ENCODE measurements around the gene NCF4. TPM values are rescaled to one million over a fixed set of nuclear protein-coding genes. Genes with fewer than 3 reads are reported as not detected.

Gene NCF4
- total RNA-seq, 2 experiments from 2014 or later, result 2.3 to 2.5 TPM

DNA sequence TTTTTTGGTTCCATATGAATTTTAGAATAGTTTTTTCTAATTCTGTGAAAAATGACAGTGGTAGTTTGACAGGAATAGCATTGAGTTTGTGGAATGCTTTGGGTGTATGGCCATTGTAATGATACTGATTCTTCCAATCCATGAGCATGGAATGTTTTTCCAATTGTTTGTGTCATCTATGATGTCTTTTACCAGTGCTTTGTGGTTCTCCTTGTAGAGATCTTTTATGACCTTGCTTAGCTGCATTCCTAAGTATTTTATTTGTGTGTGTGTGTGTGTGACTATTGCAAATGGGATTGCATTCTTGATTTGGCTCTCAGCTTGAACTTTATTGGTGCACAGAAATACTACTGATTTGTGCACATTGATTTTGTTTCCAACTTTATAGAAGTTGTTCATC lies 49.7 kb downstream of the NCF4 start:
- H3K4me3 Mint-ChIP-seq, result no peak overlapping the region
- no peak for DNase-seq
- no peak overlapping the region for H3K27ac Mint-ChIP-seq
- H3K36me3 Mint-ChIP-seq, result no peaks in the 10 kb centered on the region
- H3K27me3 Mint-ChIP-seq, result peaks cover 30% of the 10 kb centered on the region
- H3K9me3 Mint-ChIP-seq, result no peaks in the 10 kb centered on the region
- no peaks in the 10 kb centered on the region for H3K4me1 Mint-ChIP-seq

DNA sequence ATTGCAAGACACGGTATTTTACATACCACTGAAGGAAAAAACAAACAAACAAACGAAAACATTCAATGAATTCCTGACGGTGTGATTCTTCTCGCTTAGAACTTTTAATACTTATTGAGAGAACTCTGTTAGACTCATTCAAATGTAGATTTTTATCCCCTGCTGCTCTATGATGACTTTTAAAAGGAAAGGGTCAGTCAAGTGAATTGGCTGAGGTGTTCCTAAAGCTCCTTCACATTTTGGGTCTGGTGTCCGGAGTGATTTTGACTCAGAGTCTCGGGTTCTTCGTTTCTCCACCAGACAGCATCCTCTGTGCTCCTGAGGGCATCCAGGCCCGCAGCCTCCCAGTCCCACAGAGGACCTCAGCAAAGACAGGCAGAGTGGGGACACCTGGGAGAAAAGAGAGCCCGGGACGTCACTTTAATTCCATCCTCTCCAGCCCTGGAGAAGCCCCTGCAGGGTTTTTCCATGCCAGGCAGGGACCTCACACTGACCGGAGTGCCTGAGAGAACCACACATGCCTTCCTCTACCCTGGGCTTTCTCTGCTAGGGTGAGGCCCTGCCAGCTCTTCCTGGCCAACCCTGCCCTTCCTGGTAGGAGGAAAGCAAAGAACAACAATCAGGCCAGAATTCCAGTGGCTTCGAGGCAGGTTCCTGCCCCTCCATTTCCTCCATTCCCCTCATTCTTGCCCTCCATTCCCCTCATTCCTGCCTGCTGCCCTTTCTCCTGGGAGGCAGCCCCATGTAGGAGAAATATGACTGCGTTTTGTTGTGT lies 51.3 kb downstream of the NCF4 start:
- H3K4me3 Mint-ChIP-seq, result no peak overlapping the region
- no peaks in the 10 kb centered on the region for H3K4me1 Mint-ChIP-seq
- no peaks in the 10 kb centered on the region for H3K36me3 Mint-ChIP-seq
- DNase-seq, result no peak
- H3K27ac Mint-ChIP-seq, result no peak overlapping the region
- H3K9me3 Mint-ChIP-seq, result no peaks in the 10 kb centered on the region
- peaks cover 25% of the 10 kb centered on the region for H3K27me3 Mint-ChIP-seq

DNA sequence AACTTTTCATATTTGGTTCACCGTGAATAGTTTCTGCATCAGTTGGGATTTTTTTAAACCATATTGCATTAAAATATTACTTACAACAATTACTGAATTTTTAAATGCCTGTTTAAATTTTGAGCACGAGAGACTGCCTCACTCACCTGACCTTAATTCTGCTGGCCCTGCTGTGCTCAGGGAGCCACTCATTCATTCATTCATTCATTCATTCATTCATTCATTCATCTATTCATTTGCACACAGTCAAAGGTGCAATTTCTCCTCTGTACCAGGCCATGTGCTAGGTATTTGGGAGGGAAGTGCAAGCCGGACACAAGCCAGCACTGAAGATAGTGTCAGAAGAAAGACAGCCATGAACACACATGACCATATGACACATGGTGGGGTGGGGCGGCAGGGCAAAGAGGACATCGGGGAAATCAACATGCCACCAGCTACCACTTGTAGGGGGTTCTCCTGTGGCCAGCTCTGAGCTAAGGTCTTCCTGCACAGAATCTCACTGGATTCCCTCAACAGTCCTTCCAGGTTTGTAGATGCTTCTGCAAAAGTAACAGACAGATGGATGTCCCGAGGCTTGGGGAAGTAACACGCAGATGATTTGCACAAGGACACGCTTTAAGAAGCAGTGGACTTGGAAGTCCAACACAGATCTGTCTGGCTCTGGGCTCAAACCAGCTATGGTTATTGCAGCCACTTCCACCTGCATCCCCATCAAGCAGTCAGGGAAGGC lies 52.1 kb downstream of the NCF4 start:
- Mint-ChIP-seq H3K4me1 (no peaks in the 10 kb centered on the region), H3K27ac (no peak overlapping the region), H3K27me3 (peaks cover 21% of the 10 kb centered on the region), H3K36me3 (no peaks in the 10 kb centered on the region), H3K9me3 (no peaks in the 10 kb centered on the region), H3K4me3 (no peak overlapping the region)
- DNase-seq, result no peak

DNA sequence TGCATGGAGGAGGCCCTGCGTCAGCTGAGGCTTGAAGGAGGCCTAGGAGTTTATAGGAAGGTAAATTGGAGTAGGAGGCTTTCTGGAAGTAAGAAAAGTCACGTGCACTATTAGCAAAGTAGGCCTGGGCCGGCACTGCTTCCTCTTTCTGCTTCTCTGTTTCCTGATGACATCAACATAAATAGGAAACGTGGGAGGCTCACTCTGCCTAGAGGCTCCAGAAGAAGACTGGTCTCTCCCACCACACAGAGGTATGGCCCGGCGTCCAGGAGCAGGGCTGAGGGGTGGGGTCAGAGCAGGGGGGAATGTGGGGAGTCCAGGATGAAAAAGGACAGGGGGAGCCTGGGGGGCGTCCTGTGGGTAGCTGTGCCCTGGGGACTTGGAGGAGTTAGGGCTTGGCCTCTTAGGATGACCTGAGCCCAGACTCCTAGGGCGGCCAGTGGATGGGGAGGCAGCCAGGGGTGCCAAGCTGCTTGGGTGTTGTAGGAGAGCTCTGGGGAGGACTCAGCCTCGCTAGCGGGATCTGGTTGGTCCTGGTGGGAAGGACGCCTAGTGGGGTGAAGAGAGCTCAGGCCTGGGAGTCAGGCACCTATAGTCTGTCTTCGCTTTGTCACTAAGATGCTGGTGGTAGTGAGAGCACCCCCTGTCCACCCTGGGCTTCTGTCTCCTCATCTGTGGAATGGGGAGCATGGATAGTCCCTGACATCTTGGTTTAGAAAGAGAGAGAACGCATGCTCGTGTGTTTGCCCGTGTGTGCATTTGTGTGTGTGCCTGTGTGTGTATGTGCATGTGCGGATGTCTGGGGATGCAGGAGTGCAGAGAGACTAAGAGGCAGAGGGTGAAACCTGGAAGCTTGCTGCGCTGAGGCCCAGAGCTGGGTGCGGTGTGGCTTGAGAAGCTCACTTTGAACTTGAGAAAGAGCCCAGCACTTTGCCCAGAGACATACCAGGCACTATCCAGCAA lies 52.9 kb downstream of the NCF4 start, which contains the start of gene CSF2RB:
Gene CSF2RB (plus strand): TSS at position 202 of the 963 bp plus-strand sequence. CDS start 8,580 bp downstream, outside the sequence.
- H3K4me1 Mint-ChIP-seq, result no peaks in the 10 kb centered on the region
- DNase-seq, result no peak
- H3K36me3 Mint-ChIP-seq, result no peaks in the 10 kb centered on the region
- H3K27me3 Mint-ChIP-seq, result peaks cover 18% of the 10 kb centered on the region
- H3K27ac Mint-ChIP-seq, result no peak within 1 kb of the TSS
- no peaks in the 10 kb centered on the region for H3K9me3 Mint-ChIP-seq
- H3K4me3 Mint-ChIP-seq, result no peak within 1 kb of the TSS

DNA sequence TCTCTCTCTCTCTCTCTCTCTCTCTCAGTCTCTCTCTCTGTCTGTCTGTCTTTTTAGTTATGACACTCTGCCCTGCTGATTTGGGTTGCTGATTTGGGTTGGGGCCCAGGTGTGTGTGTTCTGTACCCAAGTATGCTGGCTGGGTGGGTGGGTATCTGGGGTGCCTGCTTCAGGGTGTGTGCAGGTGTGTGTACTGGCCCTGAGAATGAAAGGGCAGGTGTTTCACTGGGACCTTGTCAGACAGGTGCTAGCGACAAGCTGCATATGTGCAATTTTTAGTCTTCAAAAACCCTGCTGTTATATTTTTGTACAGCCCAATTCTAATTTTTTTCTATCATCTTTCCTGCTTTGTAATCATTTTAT lies 53.6 kb downstream of the NCF4 start:
- no peak for DNase-seq
- H3K27me3 Mint-ChIP-seq, result peaks cover 18% of the 10 kb centered on the region
- H3K36me3 Mint-ChIP-seq, result no peaks in the 10 kb centered on the region
- no peak overlapping the region for H3K27ac Mint-ChIP-seq
- no peaks in the 10 kb centered on the region for H3K4me1 Mint-ChIP-seq
- no peak overlapping the region for H3K4me3 Mint-ChIP-seq
- no peaks in the 10 kb centered on the region for H3K9me3 Mint-ChIP-seq

DNA sequence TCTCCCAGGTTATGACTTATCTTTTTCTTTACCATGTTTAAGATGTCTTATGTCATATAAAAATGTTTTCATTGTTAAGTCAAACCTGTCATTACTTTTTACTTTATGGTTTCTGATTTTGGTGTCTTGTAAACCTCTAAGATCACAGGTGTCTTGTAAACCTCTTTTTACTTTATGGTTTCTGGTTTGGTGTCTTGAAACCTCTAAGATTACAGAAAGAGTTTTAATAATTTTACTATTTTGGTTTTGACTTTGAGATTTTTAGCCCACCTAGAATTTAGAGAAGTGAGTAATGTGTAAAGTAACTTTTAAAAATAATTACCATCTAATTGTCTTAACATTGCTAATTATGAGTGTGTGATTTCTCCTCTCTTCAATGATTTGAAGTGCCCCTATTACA lies 55.2 kb downstream of the NCF4 start:
- DNase-seq, result no peak
- no peaks in the 10 kb centered on the region for H3K36me3 Mint-ChIP-seq
- H3K27me3 Mint-ChIP-seq, result peaks cover 25% of the 10 kb centered on the region
- no peaks in the 10 kb centered on the region for H3K4me1 Mint-ChIP-seq
- H3K9me3 Mint-ChIP-seq, result no peaks in the 10 kb centered on the region
- H3K4me3 Mint-ChIP-seq, result no peak overlapping the region
- H3K27ac Mint-ChIP-seq, result no peak overlapping the region

DNA sequence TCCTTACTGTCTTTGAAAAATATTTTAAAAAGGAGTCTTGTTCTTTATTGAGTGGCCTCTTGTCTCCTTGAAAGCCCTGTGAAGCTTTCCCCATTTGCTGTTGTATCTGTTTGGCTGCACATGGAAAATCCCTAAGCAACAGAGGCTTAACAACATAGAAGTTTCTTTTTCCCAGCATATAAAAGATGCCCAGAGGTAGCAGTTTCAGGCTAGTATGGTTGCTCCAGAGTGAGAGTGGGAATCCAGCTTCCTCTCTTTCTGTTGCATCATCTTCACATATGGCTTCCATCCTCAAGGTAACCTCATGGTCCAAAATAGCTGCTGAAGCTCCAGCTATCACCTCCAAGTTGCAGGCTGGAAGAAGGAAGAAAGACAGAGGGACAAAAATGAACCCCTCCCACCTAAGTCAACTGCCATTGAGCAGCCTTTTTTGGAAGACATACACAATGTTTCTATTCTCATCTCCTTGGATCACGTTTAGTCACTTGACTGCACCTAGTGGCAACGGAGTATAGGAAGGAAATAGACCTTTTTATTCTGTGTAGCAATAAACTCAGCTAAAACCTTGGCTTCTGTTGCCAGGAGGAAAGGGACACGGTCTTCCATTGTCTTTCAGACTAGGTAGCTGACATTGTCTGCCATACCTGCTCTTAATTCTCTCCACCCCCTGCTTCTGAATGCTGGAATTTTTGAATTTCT lies 57.9 kb downstream of the NCF4 start:
- Mint-ChIP-seq H3K4me1 (no peaks in the 10 kb centered on the region), H3K36me3 (no peaks in the 10 kb centered on the region), H3K27me3 (peaks cover 18% of the 10 kb centered on the region), H3K27ac (no peak overlapping the region), H3K4me3 (no peak overlapping the region), H3K9me3 (no peaks in the 10 kb centered on the region)
- no peak for DNase-seq

DNA sequence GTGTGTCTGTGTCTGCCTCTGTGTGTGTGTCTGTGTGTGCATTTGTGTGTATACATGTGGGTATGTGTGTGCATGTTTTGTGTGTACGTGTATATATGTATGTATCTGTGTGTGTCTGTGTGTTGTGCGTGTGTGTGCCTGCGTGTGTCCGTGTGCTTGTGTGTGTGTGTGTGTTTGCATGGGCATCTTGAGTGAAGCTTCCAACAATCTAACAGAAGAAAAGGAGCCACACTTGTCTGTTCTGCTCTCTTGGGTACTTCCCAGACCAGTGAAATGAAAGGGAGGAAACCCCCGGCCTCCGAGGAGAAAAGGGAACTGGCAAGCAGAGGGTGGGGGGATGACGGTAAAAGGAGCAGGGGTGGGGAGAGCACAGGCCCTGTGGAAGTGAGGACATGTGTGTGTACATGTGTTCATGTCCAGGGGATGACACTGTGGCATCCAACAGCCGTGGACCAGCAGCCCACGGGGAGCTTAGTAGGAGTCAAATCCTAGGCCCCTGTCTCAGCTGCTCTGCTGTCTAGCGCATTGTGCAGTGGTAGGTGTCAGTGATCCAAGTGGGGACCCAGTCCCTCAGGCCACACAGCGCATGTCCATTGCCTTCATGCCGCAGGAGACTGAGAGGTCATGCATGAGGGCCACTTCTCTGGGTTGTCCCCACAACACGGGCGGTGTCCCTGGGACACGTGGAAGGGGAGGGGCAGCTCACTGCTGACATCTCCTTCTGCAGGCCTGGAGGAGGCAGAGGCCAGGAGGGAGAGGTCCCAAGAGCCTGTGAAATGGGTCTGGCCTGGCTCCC lies 60.7 kb downstream of the NCF4 start:
- no peak for DNase-seq
- H3K36me3 Mint-ChIP-seq, result no peaks in the 10 kb centered on the region

DNA sequence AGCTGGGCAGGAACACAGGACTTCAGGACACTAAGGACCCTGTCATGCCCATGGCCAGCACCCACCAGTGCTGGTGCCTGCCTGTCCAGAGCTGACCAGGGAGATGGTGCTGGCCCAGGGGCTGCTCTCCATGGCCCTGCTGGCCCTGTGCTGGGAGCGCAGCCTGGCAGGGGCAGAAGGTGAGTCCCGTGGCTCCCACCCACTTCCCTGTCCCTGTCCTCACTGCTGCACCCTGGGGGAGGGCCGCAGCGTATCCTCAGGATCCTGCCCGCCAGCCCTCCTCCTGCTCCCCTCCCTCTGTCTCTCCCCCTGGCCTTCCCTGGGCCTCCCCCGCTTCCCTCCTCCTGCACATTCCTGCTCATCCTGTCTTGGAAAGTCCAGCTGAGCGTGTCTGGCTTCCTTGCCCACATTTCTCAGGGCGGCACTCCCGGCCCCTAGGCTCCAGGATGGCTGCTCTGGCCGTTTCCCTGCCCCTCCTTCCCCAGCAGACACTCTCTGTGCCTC lies 61.4 kb downstream of the NCF4 start:
- H3K4me1 Mint-ChIP-seq, result no peaks in the 10 kb centered on the region
- no peaks in the 10 kb centered on the region for H3K9me3 Mint-ChIP-seq
- H3K27ac Mint-ChIP-seq, result no peak overlapping the region
- H3K36me3 Mint-ChIP-seq, result no peaks in the 10 kb centered on the region
- H3K27me3 Mint-ChIP-seq, result peaks cover 21% of the 10 kb centered on the region
- H3K4me3 Mint-ChIP-seq, result no peak overlapping the region
- no peak for DNase-seq

More for the DNA sequence above, 60.7 kb downstream of the NCF4 start:
- no peak overlapping the region for H3K4me3 Mint-ChIP-seq
- peaks cover 21% of the 10 kb centered on the region for H3K27me3 Mint-ChIP-seq
- H3K27ac Mint-ChIP-seq, result no peak overlapping the region
- no peaks in the 10 kb centered on the region for H3K4me1 Mint-ChIP-seq
- H3K9me3 Mint-ChIP-seq, result no peaks in the 10 kb centered on the region

DNA sequence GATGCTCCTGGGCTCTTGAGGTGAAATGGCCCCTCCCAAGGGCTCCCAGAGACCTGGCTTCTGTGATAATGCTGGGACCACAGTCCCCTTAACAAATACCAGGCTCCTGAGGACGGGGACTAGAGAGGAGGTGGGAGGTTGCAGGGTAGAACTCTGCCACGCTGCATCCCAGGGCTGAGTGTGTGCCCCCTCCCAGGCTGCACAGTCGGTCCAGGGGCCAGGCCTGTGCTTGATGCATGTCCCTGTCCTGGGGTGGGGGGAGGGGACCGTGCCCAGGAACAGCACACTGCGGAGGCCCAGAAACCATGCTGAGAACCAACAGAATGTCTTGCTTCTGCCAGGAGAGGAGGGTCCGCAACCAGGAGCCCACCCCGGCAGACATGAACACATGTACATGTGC lies 61.9 kb downstream of the NCF4 start:
- Mint-ChIP-seq H3K27ac (no peak overlapping the region), H3K36me3 (no peaks in the 10 kb centered on the region), H3K9me3 (no peaks in the 10 kb centered on the region), H3K4me1 (no peaks in the 10 kb centered on the region), H3K4me3 (no peak overlapping the region), H3K27me3 (peaks cover 21% of the 10 kb centered on the region)
- no peak for DNase-seq

DNA sequence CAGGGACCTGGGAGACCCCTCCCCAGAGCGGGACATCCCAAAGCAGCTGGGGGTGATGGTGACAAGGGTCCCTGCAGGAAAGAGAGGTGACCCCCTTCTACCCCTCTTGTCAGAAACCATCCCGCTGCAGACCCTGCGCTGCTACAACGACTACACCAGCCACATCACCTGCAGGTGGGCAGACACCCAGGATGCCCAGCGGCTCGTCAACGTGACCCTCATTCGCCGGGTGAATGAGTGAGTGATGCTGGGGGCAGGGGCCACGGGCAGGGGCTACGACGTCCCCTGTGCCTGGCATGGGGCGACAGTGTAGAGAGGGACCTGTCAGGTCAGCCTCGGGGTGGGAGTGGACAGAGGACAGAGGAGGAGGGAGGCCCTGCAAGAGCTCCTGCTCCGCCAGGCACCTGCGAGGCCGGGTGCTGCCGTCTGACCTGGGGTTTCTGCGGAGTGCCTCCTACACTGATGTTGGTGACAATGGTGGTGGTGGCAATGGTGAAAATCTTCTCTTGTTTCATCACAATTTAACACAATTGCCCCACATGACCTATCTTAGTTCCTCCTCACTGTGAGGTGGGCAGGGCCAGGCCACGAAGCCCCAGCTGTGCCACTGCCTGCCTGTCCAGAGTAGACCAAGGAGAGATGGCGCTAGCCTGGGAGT lies 62.5 kb downstream of the NCF4 start:
- Mint-ChIP-seq H3K4me1 (no peaks in the 10 kb centered on the region), H3K27me3 (peaks cover 21% of the 10 kb centered on the region), H3K4me3 (no peak overlapping the region), H3K9me3 (no peaks in the 10 kb centered on the region), H3K36me3 (no peaks in the 10 kb centered on the region), H3K27ac (no peak overlapping the region)
- no peak for DNase-seq

DNA sequence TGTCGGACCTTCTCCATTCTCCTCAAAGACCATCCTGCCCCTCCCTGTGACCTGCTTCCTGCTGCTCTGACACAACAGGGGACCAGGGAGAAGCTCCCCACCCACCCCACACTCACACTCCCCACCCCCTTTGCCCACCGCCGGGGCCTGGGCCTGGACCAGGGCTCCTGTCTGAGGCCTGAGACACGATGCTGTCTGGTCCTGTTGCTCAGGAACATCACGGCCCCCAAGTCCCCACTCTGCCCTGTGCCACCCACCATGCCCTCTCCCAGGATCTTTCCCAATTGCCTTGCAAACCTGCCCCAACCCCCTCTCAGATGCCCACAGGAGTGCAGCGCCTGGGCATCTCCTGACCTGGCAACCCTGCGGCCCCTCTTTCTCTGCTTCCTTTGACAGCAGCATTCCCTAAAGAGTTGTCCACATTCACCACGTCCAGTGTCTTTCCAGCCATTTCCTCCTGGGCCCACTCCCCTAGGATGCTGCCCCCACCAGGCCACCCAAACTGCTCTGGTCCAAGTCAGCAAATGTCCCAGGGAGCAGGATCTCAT lies 63.4 kb downstream of the NCF4 start:
- no peak overlapping the region for H3K4me3 Mint-ChIP-seq
- no peak for DNase-seq
- peaks cover 21% of the 10 kb centered on the region for H3K27me3 Mint-ChIP-seq
- H3K9me3 Mint-ChIP-seq, result no peaks in the 10 kb centered on the region
- no peaks in the 10 kb centered on the region for H3K36me3 Mint-ChIP-seq
- H3K27ac Mint-ChIP-seq, result no peak overlapping the region
- no peaks in the 10 kb centered on the region for H3K4me1 Mint-ChIP-seq

All from activated naive CD8-positive, alpha-beta T cell treated with anti-CD3 and anti-CD28 coated beads for 36 hours (primary cell).